Glutamatergic neuron (in vitro differentiated cells): ENCODE data around the gene RPS29. TPM values are rescaled to one million over a fixed set of nuclear protein-coding genes. Genes with fewer than 3 reads are reported as not detected.
"Not testable (repeated sequence)": the region's sequence is repeated elsewhere in the genome, so short reads cannot be mapped to it uniquely, and the experiment has no call there.

Source experiments
- DNase-seq: peaks from one replicate; pipeline ENCODE4 v3.0.0; 2022
- H3K27ac Mint-ChIP-seq: one replicate; pipeline ENCODE4 v1.8.0; 2020; ENCODE audit warnings: mild to moderate bottlenecking, mixed read lengths, inconsistent platforms; ENCODE audit not compliant: unreplicated experiment
- H3K27me3 Mint-ChIP-seq: one replicate; pipeline ENCODE4 v1.8.0; 2020; ENCODE audit warnings: mild to moderate bottlenecking, moderate library complexity, mixed read lengths, inconsistent platforms; ENCODE audit not compliant: unreplicated experiment
- H3K36me3 Mint-ChIP-seq: one replicate; pipeline ENCODE4 v1.8.0; 2020; ENCODE audit warnings: mild to moderate bottlenecking, mixed read lengths, inconsistent platforms; ENCODE audit not compliant: unreplicated experiment
- H3K4me1 Mint-ChIP-seq: one replicate; pipeline ENCODE4 v1.8.0; 2020; ENCODE audit warnings: mild to moderate bottlenecking, low read depth, mixed read lengths, inconsistent platforms; ENCODE audit not compliant: unreplicated experiment
- H3K4me3 Mint-ChIP-seq: one replicate; pipeline ENCODE4 v1.8.0; 2020; ENCODE audit warnings: mild to moderate bottlenecking, mixed read lengths, inconsistent platforms; ENCODE audit not compliant: unreplicated experiment
- H3K9me3 Mint-ChIP-seq: one replicate; pipeline ENCODE4 v1.8.0; 2020; ENCODE audit warnings: mild to moderate bottlenecking, moderate library complexity, mixed read lengths, inconsistent platforms; ENCODE audit not compliant: unreplicated experiment
- total RNA-seq: library from RNA; stranded (reverse); fragmentation: NEBNext Ultra II Directional; extraction: Animal tissue kit (Norgen Biotek cat#: 25700); gene quantifications from one replicate; pipeline ENCODE4 v1.2.1, GENCODE V29; 2021; ENCODE audit not compliant: unreplicated experiment
- TF ChIP-seq, protein P1 (sequence below): fragments of 200-600 bp; sonication (generic); IDR thresholded peaks from one replicate; pipeline ENCODE4 v1.5.0; 2021; ENCODE audit not compliant: partially characterized antibody, unreplicated experiment

The RPS29 gene
- total RNA-seq, 1 donor from 2014 or later: 635 TPM

DNA sequence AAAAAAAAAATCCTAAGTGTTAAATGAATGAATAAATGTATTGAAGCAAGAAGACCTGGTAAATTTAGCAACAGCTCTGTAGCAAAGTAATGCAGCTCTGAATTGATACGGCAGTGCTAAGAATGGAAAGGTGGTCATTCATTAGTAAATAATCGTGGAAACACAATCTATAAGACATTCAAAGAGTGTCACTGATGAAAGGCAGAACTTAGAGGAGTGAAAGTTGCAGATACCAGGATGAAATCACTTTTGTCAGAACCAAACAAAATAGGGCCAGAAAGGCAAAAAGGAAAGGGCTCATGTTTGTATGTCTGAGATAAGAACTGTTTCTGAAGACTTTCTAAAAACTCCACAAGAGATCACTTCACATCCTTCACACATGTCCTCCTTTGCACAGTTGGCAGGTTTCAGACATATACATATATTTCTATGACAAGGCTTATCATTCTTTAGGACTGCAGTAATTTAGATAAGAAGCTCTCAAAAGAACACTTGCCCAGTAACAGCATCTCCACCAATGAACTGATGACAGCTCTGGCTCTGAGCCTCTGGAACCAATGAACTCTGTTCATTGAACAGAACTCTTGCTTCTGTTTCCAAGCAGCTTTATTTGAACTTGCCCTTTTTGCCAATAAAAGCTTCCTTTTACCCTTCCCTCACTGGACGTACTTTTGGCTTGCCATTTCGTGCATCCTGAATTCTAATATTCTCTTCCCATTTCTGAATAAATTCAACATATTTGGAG is 8.3 kb upstream of the RPS29 start:
- TF ChIP-seq, protein P1, sequence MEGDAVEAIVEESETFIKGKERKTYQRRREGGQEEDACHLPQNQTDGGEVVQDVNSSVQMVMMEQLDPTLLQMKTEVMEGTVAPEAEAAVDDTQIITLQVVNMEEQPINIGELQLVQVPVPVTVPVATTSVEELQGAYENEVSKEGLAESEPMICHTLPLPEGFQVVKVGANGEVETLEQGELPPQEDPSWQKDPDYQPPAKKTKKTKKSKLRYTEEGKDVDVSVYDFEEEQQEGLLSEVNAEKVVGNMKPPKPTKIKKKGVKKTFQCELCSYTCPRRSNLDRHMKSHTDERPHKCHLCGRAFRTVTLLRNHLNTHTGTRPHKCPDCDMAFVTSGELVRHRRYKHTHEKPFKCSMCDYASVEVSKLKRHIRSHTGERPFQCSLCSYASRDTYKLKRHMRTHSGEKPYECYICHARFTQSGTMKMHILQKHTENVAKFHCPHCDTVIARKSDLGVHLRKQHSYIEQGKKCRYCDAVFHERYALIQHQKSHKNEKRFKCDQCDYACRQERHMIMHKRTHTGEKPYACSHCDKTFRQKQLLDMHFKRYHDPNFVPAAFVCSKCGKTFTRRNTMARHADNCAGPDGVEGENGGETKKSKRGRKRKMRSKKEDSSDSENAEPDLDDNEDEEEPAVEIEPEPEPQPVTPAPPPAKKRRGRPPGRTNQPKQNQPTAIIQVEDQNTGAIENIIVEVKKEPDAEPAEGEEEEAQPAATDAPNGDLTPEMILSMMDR: no peak
- Mint-ChIP-seq H3K4me3 (no peak overlapping the region), H3K27me3 (peaks cover 6% of the 10 kb centered on the region), H3K4me1 (no peaks in the 10 kb centered on the region), H3K36me3 (no peaks in the 10 kb centered on the region), H3K27ac (no peak overlapping the region), H3K9me3 (peaks cover 6% of the 10 kb centered on the region)
- DNase-seq: no peak

DNA sequence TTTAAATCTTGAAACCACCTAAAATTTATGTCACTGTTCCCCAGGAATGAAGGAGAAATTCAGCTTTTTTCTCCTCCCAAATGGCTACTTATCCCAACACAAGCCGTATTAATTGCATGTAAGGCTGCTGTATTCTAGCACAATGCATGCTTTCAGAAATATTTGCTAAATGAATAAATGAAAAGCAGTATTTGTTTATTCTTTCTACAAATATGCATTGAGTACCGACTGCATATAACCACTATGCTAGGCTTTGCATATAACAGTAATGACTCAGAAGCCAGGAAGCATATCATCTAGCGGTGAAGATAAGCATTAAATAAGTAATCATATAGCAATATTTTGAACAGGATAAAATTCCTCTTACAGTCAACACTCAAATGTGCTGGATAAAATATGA is 6.8 kb upstream of the RPS29 start:
- H3K4me3 Mint-ChIP-seq: no peak overlapping the region
- TF ChIP-seq, protein P1: no peak
- peaks cover 3% of the 10 kb centered on the region for H3K27me3 Mint-ChIP-seq
- peaks cover 8% of the 10 kb centered on the region for H3K9me3 Mint-ChIP-seq
- DNase-seq: no peak
- no peak overlapping the region for H3K27ac Mint-ChIP-seq
- H3K4me1 Mint-ChIP-seq: no peaks in the 10 kb centered on the region
- no peaks in the 10 kb centered on the region for H3K36me3 Mint-ChIP-seq

DNA sequence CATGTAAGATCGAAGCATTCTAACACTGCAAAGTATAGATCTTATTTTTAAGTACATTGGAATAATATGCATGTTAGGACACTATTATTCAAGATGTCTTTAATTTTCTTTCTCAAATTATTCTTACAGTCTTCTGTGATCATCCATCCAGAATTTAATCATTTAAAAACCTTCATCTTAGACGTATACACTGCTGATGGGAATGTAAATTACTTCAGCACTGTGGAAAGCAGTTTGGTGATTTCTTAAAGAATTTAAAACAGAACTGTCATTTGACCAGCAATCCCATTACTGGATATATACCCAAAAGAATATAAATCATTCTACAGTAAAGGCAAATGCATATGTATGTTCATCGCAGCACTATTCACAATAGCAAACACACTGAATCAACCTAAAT is 3.2 kb upstream of the RPS29 start:
- Mint-ChIP-seq H3K9me3 (peaks cover 23% of the 10 kb centered on the region), H3K27ac (no peak overlapping the region), H3K36me3 (peaks cover 6% of the 10 kb centered on the region), H3K27me3 (peaks cover 15% of the 10 kb centered on the region), H3K4me3 (no peak overlapping the region), H3K4me1 (peaks cover 2% of the 10 kb centered on the region)
- DNase-seq: no peak
- TF ChIP-seq, protein P1: no peak

DNA sequence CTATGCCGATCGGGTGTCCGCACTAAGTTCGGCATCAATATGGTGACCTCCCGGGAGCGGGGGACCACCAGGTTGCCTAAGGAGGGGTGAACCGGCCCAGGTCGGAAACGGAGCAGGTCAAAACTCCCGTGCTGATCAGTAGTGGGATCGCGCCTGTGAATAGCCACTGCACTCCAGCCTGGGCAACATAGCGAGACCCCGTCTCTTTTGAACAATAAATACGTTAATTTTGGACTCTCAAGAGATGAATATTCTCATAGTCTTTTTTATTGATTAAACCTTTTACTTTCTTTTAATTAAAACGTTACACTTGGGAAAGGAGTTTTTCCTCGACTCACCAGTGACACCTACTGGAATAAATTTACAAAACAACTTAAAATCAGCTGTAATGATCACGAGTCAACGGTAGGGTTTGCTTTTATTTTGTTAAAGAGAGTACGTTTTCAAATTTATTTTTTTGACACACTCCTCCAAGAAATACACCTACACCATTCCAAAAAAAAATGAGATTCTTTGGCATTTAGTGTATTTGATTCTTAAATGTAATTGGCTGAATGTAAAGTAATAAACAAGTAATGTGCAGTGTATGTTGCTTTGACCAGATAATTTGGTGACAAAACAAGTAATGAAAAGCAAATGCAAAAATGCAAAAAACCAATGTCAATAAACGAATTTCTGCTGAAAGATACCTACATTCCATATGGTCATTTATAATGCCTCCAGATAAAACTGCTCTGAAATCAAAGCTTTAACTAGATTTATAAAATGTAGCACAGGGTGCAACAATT is 687 bp upstream of the RPS29 start:
- H3K4me3 Mint-ChIP-seq: peak overlapping the region; percentile 94
- H3K36me3 Mint-ChIP-seq: peaks cover 6% of the 10 kb centered on the region
- H3K4me1 Mint-ChIP-seq: peaks cover 2% of the 10 kb centered on the region
- H3K27me3 Mint-ChIP-seq: peaks cover 15% of the 10 kb centered on the region
- TF ChIP-seq, protein P1: peak; percentile 95
- DNase-seq: peak; percentile 31
- peaks cover 24% of the 10 kb centered on the region for H3K9me3 Mint-ChIP-seq
- H3K27ac Mint-ChIP-seq: peak overlapping the region; percentile 99

DNA sequence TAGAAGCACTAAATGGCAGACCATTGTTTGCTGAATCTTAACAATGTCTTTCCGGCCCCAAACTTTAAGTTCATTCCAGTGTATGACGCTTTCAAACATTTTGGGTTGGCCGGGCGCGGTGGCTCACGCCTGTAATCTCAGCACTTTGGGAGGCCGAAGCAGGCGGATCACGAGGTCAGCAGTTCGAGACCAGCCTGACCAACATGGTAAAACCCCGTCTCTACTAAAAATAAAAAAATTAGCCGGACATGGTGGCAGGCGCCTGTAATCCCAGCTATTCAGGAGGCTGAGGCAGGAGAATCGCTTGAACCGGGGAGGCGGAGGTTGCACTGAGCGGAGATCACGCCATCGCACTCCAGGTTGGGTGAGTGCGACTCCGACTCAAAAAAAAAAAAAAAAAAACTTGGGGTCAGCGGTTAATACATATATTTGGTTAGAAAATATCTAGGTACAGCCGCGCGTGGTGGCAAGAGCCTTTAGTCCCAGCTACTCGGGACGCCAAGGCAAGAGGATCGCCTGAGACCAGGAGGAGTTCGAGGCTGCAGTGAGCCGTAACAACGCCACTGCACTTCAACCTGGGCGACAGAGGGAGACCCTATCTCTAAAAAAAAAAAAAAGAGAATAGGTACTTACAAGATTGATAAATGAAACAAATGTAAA is 1.1 kb downstream of the RPS29 start:
- H3K27me3 Mint-ChIP-seq: peaks cover 15% of the 10 kb centered on the region
- not testable (repeated sequence) for H3K4me1 Mint-ChIP-seq, H3K36me3 Mint-ChIP-seq
- peak; percentile 30 for DNase-seq
- peak overlapping the region; percentile 99 for H3K27ac Mint-ChIP-seq
- H3K4me3 Mint-ChIP-seq: peak overlapping the region; percentile 94
- peaks cover 24% of the 10 kb centered on the region for H3K9me3 Mint-ChIP-seq
